ENCODE results near the gene SIAE.

Gene SIAE

GRCh38 chr11:124586238-124586860 is 87.2 kb downstream of the SIAE start:
- H3K9me3 Mint-ChIP-seq (ENCODE audit: low read depth): no peaks in the 10 kb centered on the region
- no peaks in the 10 kb centered on the region for H3K4me1 Mint-ChIP-seq (ENCODE audit: low read depth)
- H3K4me3 Mint-ChIP-seq: no peak overlapping the region
- no peak overlapping the region for H3K27ac Mint-ChIP-seq
- peaks cover 10% of the 10 kb centered on the region for H3K27me3 Mint-ChIP-seq
- no peaks in the 10 kb centered on the region for H3K36me3 Mint-ChIP-seq

- Mint-ChIP-seq H3K4me3 (no peak overlapping the region), H3K36me3 (no peaks in the 10 kb centered on the region), H3K9me3 (ENCODE audit: low read depth) (no peaks in the 10 kb centered on the region), H3K27me3 (peaks cover 10% of the 10 kb centered on the region), H3K4me1 (ENCODE audit: low read depth) (no peaks in the 10 kb centered on the region), H3K27ac (no peak overlapping the region)
Observed at GRCh38 chr11:124584681-124585372, 88.7 kb downstream of the SIAE start.

- Mint-ChIP-seq H3K4me1 (ENCODE audit: low read depth) (no peaks in the 10 kb centered on the region), H3K9me3 (ENCODE audit: low read depth) (no peaks in the 10 kb centered on the region), H3K4me3 (no peak overlapping the region), H3K27ac (no peak overlapping the region), H3K36me3 (no peaks in the 10 kb centered on the region), H3K27me3 (peaks cover 10% of the 10 kb centered on the region)
Observed at GRCh38 chr11:124583781-124584180, 89.8 kb downstream of the SIAE start.
